Measurements from ENCODE around the gene COPB2.

The COPB2 gene

GRCh38 chr3:139427283-139428060, 38.0 kb upstream of the COPB2 start:
- DNase-seq (ENCODE audit: low read depth, low spot score), result peak; percentile 42
- POLR2A ChIA-PET, result no interaction called here
- H3K4me3 ChIP-seq (ENCODE audit: low read depth, low read length), result no peak overlapping the region
- CTCF ChIA-PET, result interaction anchor here (0.6 to 5.9 kb wide), 24 partner anchors 9 to 1437 kb away, joined by 3 to 94 read pairs (median 3); partner anchors contain the start of genes COPB2 and RBP1
- peak; percentile 56 for TF ChIP-seq CTCF (IDR thresholded peaks at IDR 0.05; ENCODE audit: insufficient read depth, low read length, missing control alignments)

- no peak overlapping the region for H3K4me3 ChIP-seq (ENCODE audit: low read depth, low read length)
- DNase-seq (ENCODE audit: low read depth, low spot score), result no peak
- CTCF ChIA-PET, result interaction anchor here (1.2 to 5.9 kb wide), 3 partner anchors 8 to 134 kb away, joined by 3 to 94 read pairs (median 6); no protein-coding TSS in a partner anchor
- TF ChIP-seq CTCF (IDR thresholded peaks at IDR 0.05; ENCODE audit: insufficient read depth, low read length, missing control alignments), result no peak
- POLR2A ChIA-PET, result no interaction called here
Observed at GRCh38 chr3:139425745-139426400, 36.4 kb upstream of the COPB2 start.

GRCh38 chr3:139423232-139423631, 33.8 kb upstream of the COPB2 start:
- POLR2A ChIA-PET, result no interaction called here
- no peak for TF ChIP-seq CTCF (IDR thresholded peaks at IDR 0.05; ENCODE audit: insufficient read depth, low read length, missing control alignments)
- no peak for DNase-seq (ENCODE audit: low read depth, low spot score)
- CTCF ChIA-PET, result no interaction called here
- no peak overlapping the region for H3K4me3 ChIP-seq (ENCODE audit: low read depth, low read length)

GRCh38 chr3:139421460-139421859, 32.0 kb upstream of the COPB2 start:
- no peak overlapping the region for H3K4me3 ChIP-seq (ENCODE audit: low read depth, low read length)
- no peak for DNase-seq (ENCODE audit: low read depth, low spot score)
- TF ChIP-seq CTCF (IDR thresholded peaks at IDR 0.05; ENCODE audit: insufficient read depth, low read length, missing control alignments), result no peak
- POLR2A ChIA-PET, result interaction anchor here (0.6 kb wide), 1 partner anchor 435 kb away, joined by 4 read pairs; no protein-coding TSS in a partner anchor
- CTCF ChIA-PET, result interaction anchor here (1.5 kb wide), 1 partner anchor 141 kb away, joined by 7 read pairs; no protein-coding TSS in a partner anchor

- ChIA-PET POLR2A (interaction anchor here (0.6 kb wide), 1 partner anchor 434 kb away, joined by 4 read pairs; no protein-coding TSS in a partner anchor), CTCF (interaction anchor here (1.5 kb wide), 1 partner anchor 141 kb away, joined by 7 read pairs; no protein-coding TSS in a partner anchor)
- H3K4me3 ChIP-seq (ENCODE audit: low read depth, low read length), result no peak overlapping the region
- no peak for TF ChIP-seq CTCF (IDR thresholded peaks at IDR 0.05; ENCODE audit: insufficient read depth, low read length, missing control alignments)
- no peak for DNase-seq (ENCODE audit: low read depth, low spot score)
Observed at GRCh38 chr3:139421040-139421439, 31.6 kb upstream of the COPB2 start.

GRCh38 chr3:139418144-139418543, 28.7 kb upstream of the COPB2 start:
- DNase-seq (ENCODE audit: low read depth, low spot score), result no peak

More at GRCh38 chr3:139418144-139418543, 28.7 kb upstream of the COPB2 start:
- POLR2A ChIA-PET, result no interaction called here
- CTCF ChIA-PET, result interaction anchor here (1.6 to 1.8 kb wide), 2 partner anchors 9 to 144 kb away, joined by 8 to 10 read pairs; no protein-coding TSS in a partner anchor
- TF ChIP-seq CTCF (IDR thresholded peaks at IDR 0.05; ENCODE audit: insufficient read depth, low read length, missing control alignments), result no peak
- H3K4me3 ChIP-seq (ENCODE audit: low read depth, low read length), result no peak overlapping the region
